ENCODE measurements around the gene ALK.

Gene ALK

GRCh38 chr2:29603341-29603740, 318.0 kb downstream of the ALK start:
- no peak for DNase-seq

- no peak for DNase-seq
Measured at GRCh38 chr2:29601872-29602271, 319.5 kb downstream of the ALK start.

- DNase-seq: no peak
Measured at GRCh38 chr2:29601321-29601720, 320.1 kb downstream of the ALK start.

GRCh38 chr2:29599946-29600345, 321.4 kb downstream of the ALK start:
- no peak for DNase-seq

- DNase-seq: no peak
Measured at GRCh38 chr2:29598978-29599377, 322.4 kb downstream of the ALK start.

- DNase-seq: no peak
Measured at GRCh38 chr2:29597035-29597434, 324.4 kb downstream of the ALK start.

GRCh38 chr2:29596584-29596983, 324.8 kb downstream of the ALK start:
- DNase-seq: no peak

GRCh38 chr2:29591600-29591999, 329.8 kb downstream of the ALK start:
- DNase-seq: no peak

GRCh38 chr2:29590211-29590610, 331.2 kb downstream of the ALK start:
- no peak for DNase-seq

GRCh38 chr2:29589440-29590103, 331.8 kb downstream of the ALK start:
- DNase-seq: no peak

- no peak for DNase-seq
Measured at GRCh38 chr2:29587402-29588190, 333.8 kb downstream of the ALK start.

- no peak for DNase-seq
Measured at GRCh38 chr2:29586919-29587318, 334.5 kb downstream of the ALK start.

- DNase-seq: no peak
Measured at GRCh38 chr2:29583548-29584156, 337.7 kb downstream of the ALK start.

GRCh38 chr2:29583104-29583503, 338.3 kb downstream of the ALK start:
- DNase-seq: no peak

GRCh38 chr2:29582062-29582461, 339.3 kb downstream of the ALK start:
- no peak for DNase-seq

- no peak for DNase-seq
Measured at GRCh38 chr2:29580223-29580622, 341.2 kb downstream of the ALK start.

- no peak for DNase-seq
Measured at GRCh38 chr2:29579495-29580169, 341.8 kb downstream of the ALK start.

GRCh38 chr2:29578084-29578598, 343.2 kb downstream of the ALK start:
- no peak for DNase-seq

- no peak for DNase-seq
Measured at GRCh38 chr2:29576231-29576630, 345.2 kb downstream of the ALK start.

GRCh38 chr2:29575370-29575890, 346.0 kb downstream of the ALK start:
- DNase-seq: no peak

- DNase-seq: no peak
Measured at GRCh38 chr2:29573612-29574011, 347.8 kb downstream of the ALK start.

GRCh38 chr2:29573147-29573546, 348.2 kb downstream of the ALK start:
- no peak for DNase-seq

GRCh38 chr2:29570539-29570938, 350.8 kb downstream of the ALK start:
- no peak for DNase-seq
